Endothelial cell of umbilical vein (primary cell): ENCODE data around the gene PRC1. TPM values are rescaled to one million over a fixed set of nuclear protein-coding genes. Genes with fewer than 3 reads are reported as not detected.
"Not testable (repeated sequence)": the region's sequence is repeated elsewhere in the genome, so short reads cannot be mapped to it uniquely, and the experiment has no call there.

Experiments used
- BruUV-seq: library from RNA; stranded (reverse); fragments of 400-500 nt; replicated peaks from 2 replicates; lab custom pipeline; 2021; lab: Mats Ljungman, UMichigan
- CTCF ChIA-PET: fragments of 300-600, 350-600 bp; sonication (Branson Sonifier 250); formaldehyde crosslinking; loops from one replicate; lab custom pipeline; 2021; ENCODE audit warnings: antibody characterized with exemption, inconsistent platforms; lab: Charles Lee
- POLR2A ChIA-PET: fragments of 300-600, 350-600 bp; sonication (Branson Sonifier 250); formaldehyde crosslinking; loops from one replicate; lab custom pipeline; 2021; ENCODE audit warnings: antibody characterized with exemption, inconsistent platforms; lab: Charles Lee
- DNase-seq: peaks from one replicate; pipeline ENCODE4 v3.0.0-alpha.2; 2011; ENCODE audit warnings: low read depth, low spot score
- FAIRE-seq: peaks from 2 replicates; lab custom pipeline; 2011; peaks lifted over from hg19 to GRCh38; lab: Jason Lieb, UNC
- H2AFZ ChIP-seq: 2 replicates; pipeline ENCODE4 v1.6.0; 2012; ENCODE audit warnings: low read depth, low read length, control low read depth, inconsistent platforms
- H3K27ac ChIP-seq: 2 replicates; pipeline ENCODE4 v1.5.1; 2011; ENCODE audit warnings: low read depth, mild to moderate bottlenecking, control low read depth, low read length, moderate library complexity; ENCODE audit not compliant: insufficient read depth
- H3K27me3 ChIP-seq, 2 experiments: 2 replicates each; pipeline versions ENCODE4 v1.6.0 to v1.6.1; 2011; ENCODE audit warnings: low read length in 2 of 2, mixed read lengths in 1 of 2; ENCODE audit not compliant: control insufficient read depth in 2 of 2, insufficient read depth in 2 of 2
- H3K36me3 ChIP-seq, 2 experiments: 2 replicates in 1 of 2; 3 replicates in 1 of 2; pipeline ENCODE4 v1.5.1; 2011; ENCODE audit warnings: low read length in 2 of 2, mild to moderate bottlenecking in 1 of 2, moderate library complexity in 1 of 2; ENCODE audit not compliant: control insufficient read depth in 2 of 2, insufficient read depth in 2 of 2; ENCODE audit errors: extremely low read depth in 1 of 2
- H3K4me1 ChIP-seq: 3 replicates; pipeline ENCODE4 v1.5.1; 2011; ENCODE audit warnings: mild to moderate bottlenecking, low read length; ENCODE audit not compliant: control insufficient read depth, insufficient read depth; ENCODE audit errors: extremely low read depth
- H3K4me2 ChIP-seq: 2 replicates; pipeline ENCODE4 v1.6.1; 2011; ENCODE audit warnings: low read length, control low read depth, mixed read lengths; ENCODE audit not compliant: insufficient read depth
- H3K4me3 ChIP-seq, 3 experiments: fragments of 200-600 bp in 1 of 3; sonication (generic), shearing (Covaris generic) in 1 of 3; replicated peaks in 1 of 3; 2 replicates each; pipeline ENCODE4 v1.5.1; 2011 to 2016; ENCODE audit warnings: control low read depth in 3 of 3, low read length in 3 of 3, mild to moderate bottlenecking in 2 of 3, inconsistent platforms in 1 of 3, low read depth in 1 of 3, moderate library complexity in 1 of 3; ENCODE audit not compliant: insufficient read depth in 1 of 3
- H3K79me2 ChIP-seq: 2 replicates; pipeline ENCODE4 v1.6.0; 2012; ENCODE audit warnings: low read length, inconsistent platforms; ENCODE audit not compliant: control insufficient read depth, insufficient read depth
- H3K9ac ChIP-seq: replicated peaks from 2 replicates; pipeline ENCODE3; 2011; ENCODE audit warnings: low read length, control low read depth; ENCODE audit not compliant: insufficient read depth; ENCODE audit errors: extremely low read depth
- H3K9me1 ChIP-seq: replicated peaks from 3 replicates; pipeline ENCODE4 v1.6.0; 2011; ENCODE audit warnings: mild to moderate bottlenecking, low read length; ENCODE audit not compliant: control insufficient read depth, insufficient read depth; ENCODE audit errors: extremely low read depth
- H3K9me3 ChIP-seq: replicated peaks from 2 replicates; pipeline ENCODE4 v1.5.1; 2012; ENCODE audit warnings: low read length, inconsistent platforms; ENCODE audit not compliant: control insufficient read depth, insufficient read depth
- H4K20me1 ChIP-seq: replicated peaks from 2 replicates; pipeline ENCODE3; 2011; ENCODE audit warnings: mild to moderate bottlenecking, low read length; ENCODE audit not compliant: control insufficient read depth, insufficient read depth; ENCODE audit errors: extremely low read depth
- EZH2 ChIP-seq: IDR thresholded peaks from 2 replicates; pipeline ENCODE4 v1.6.1; 2012; ENCODE audit warnings: borderline replicate concordance, low read depth, mild to moderate bottlenecking, moderate library complexity, low read length, inconsistent platforms; ENCODE audit not compliant: severe bottlenecking
- FOS ChIP-seq: IDR thresholded peaks from 2 replicates; pipeline ENCODE4 v1.6.1; 2011; ENCODE audit warnings: mild to moderate bottlenecking, low read length, moderate library complexity, borderline replicate concordance; ENCODE audit not compliant: insufficient read depth
- GATA2 ChIP-seq: IDR thresholded peaks from 2 replicates; pipeline ENCODE4 v1.7.0; 2011; ENCODE audit warnings: low read depth, mild to moderate bottlenecking, moderate library complexity, mixed read lengths, low read length; ENCODE audit not compliant: insufficient read length, insufficient read depth
- JUN ChIP-seq: IDR thresholded peaks from 2 replicates; pipeline ENCODE4 v1.6.1; 2011; ENCODE audit warnings: borderline replicate concordance, low read depth; ENCODE audit not compliant: insufficient read length, insufficient read depth
- MYC ChIP-seq: IDR thresholded peaks from one replicate; pipeline ENCODE4 v1.6.1; 2011; ENCODE audit warnings: mild to moderate bottlenecking, low read depth, low read length
- POLR2AphosphoS5 ChIP-seq: IDR thresholded peaks from 2 replicates; pipeline ENCODE4 v1.6.1; 2012; ENCODE audit warnings: low read depth, mild to moderate bottlenecking, control low read depth, low read length, moderate library complexity; ENCODE audit not compliant: insufficient read depth
- dilution Hi-C: fragments of 300-500 bp; cut with MboI; formaldehyde crosslinking; loops from one replicate; pipeline ENCODE4 v1.15.0; 2019; ENCODE audit warnings: low sequenced_read_pairs; ENCODE audit not compliant: extremely low pct_ligation_motif_present
- intact Hi-C: fragments of 100-400 bp; cut with micrococcal nuclease; formaldehyde crosslinking; loops from one replicate; pipeline ENCODE4 v1.10.0; 2022
- polyA plus RNA-seq, 4 experiments: library from polyadenylated mRNA; depleted of rRNA in 3 of 4; stranded (reverse) in 3 of 4; unstranded in 1 of 4; fragments of >200 nt; gene quantifications; 2 replicates each; pipeline versions ENCODE4 v1.2.1 to v1.2.3, GENCODE V29; 2011 to 2012; ENCODE audit warnings: missing spikeins in 1 of 4
- total RNA-seq: library from RNA; stranded (reverse); gene quantifications from 2 replicates; pipeline ENCODE4 v1.2.3, GENCODE V29; 2021
- TF ChIP-seq, protein P1 (sequence below): IDR thresholded peaks from 2 replicates; pipeline ENCODE4 v1.6.1; 2011; ENCODE audit not compliant: insufficient read depth, insufficient read length
- TF ChIP-seq, protein P2 (sequence below), 2 donors: IDR thresholded peaks; 1 replicate in 1 of 2; 2 replicates in 1 of 2; pipeline ENCODE4 v1.5.1; 2011; ENCODE audit warnings: low read length in 2 of 2, mild to moderate bottlenecking in 2 of 2, moderate library complexity in 2 of 2, control low read depth in 1 of 2, inconsistent platforms in 1 of 2, low read depth in 1 of 2; ENCODE audit not compliant: insufficient read depth in 1 of 2; ENCODE audit errors: extremely low read depth in 1 of 2

The PRC1 gene
- total and polyA plus RNA-seq, 2 donors (not counting 3 experiments of a cell fraction or from before 2014, with no cell fraction given) = 171 to 280 TPM

DNA sequence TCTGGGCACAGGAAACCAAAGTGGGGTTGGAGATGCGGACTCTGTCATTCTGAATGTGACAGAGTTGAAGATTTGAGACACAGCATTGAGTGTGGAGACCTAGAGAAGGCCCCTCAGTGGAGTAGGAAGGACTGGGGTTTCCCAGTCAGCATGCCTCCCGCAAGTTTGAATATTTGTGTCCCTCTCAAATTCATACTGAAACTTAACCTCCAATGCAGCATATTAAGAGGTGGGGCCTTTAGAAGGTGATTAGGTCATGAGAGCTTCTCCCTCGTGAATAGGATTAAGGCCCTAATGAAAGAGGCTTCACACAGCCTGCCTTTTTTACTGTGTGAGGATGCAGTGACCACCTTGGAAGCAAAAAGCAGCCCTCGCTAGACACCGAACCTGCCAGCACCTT is 70.0 kb downstream of the PRC1 start:
- no peaks in the 10 kb centered on the region for H3K9me1 ChIP-seq
- DNase-seq = no peak
- no peaks in the 10 kb centered on the region for H3K4me1 ChIP-seq
- no peaks in the 10 kb centered on the region for H3K9me3 ChIP-seq
- no peak overlapping the region for H3K9ac ChIP-seq
- ChIA-PET POLR2A (no interaction called here), CTCF (no interaction called here)
- H3K27ac ChIP-seq = no peak overlapping the region
- peaks cover 0 to 11% of the 10 kb centered on the region in 2 experiments for H3K36me3 ChIP-seq
- H3K79me2 ChIP-seq = no peaks in the 10 kb centered on the region
- intact Hi-C loops = no loop called here
- dilution Hi-C loops = no loop called here
- H3K4me3 ChIP-seq = no peak overlapping the region
- H3K4me2 ChIP-seq = no peak overlapping the region
- no peak for FAIRE-seq
- BruUV-seq = no TSS peak
- TF ChIP-seq JUN (no peak), POLR2AphosphoS5 (no peak), EZH2 (no peak), GATA2 (no peak), MYC (no peak), FOS (no peak)
- TF ChIP-seq, protein P1, sequence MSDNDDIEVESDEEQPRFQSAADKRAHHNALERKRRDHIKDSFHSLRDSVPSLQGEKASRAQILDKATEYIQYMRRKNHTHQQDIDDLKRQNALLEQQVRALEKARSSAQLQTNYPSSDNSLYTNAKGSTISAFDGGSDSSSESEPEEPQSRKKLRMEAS = no peak
- TF ChIP-seq, protein P2, sequence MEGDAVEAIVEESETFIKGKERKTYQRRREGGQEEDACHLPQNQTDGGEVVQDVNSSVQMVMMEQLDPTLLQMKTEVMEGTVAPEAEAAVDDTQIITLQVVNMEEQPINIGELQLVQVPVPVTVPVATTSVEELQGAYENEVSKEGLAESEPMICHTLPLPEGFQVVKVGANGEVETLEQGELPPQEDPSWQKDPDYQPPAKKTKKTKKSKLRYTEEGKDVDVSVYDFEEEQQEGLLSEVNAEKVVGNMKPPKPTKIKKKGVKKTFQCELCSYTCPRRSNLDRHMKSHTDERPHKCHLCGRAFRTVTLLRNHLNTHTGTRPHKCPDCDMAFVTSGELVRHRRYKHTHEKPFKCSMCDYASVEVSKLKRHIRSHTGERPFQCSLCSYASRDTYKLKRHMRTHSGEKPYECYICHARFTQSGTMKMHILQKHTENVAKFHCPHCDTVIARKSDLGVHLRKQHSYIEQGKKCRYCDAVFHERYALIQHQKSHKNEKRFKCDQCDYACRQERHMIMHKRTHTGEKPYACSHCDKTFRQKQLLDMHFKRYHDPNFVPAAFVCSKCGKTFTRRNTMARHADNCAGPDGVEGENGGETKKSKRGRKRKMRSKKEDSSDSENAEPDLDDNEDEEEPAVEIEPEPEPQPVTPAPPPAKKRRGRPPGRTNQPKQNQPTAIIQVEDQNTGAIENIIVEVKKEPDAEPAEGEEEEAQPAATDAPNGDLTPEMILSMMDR (IDR thresholded peaks at IDR 0.05; ENCODE audit: extremely low read depth in 1 of 2, insufficient read depth in 1 of 2, low read depth in 1 of 2, low read length in 2 of 2) = no peak
- no peaks in the 10 kb centered on the region for H4K20me1 ChIP-seq
- H2AFZ ChIP-seq = no peak overlapping the region
- H3K27me3 ChIP-seq = no peaks in the 10 kb centered on the region

DNA sequence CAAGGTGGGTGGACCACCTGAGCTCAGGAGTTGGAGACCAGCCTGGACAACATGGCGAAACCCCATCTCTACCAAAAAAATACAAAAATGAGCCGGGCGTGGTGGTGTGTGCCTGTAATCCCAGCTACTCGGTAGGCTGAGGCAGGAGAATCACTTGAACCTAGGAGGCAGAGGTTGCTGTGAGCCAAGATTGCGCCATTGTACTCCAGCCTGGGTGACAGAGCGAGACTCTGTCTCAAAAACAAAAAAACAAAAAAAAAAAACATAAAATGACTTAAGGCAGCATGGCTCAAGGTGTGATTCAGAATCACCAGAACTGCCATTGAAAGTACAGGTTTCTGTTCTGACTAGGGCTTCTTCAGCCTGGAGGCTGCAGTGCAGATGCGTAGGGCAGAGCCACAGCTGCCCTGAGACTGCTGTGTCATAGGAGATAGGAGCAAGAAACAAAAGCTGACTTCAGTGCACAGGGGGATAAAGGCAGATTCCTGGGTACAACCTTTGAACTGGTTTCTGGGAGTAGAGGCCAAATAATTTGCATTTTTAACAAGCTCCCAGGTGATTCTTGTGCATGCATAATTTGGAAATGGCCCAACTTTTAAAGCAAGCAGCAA is 71.5 kb downstream of the PRC1 start:
- dilution Hi-C loops, H3K27me3 ChIP-seq, DNase-seq, H3K9me1 ChIP-seq, H3K4me1 ChIP-seq, H3K9ac ChIP-seq, H3K27ac ChIP-seq, H3K4me3 ChIP-seq, POLR2A ChIA-PET, H2AFZ ChIP-seq, intact Hi-C loops, H3K79me2 ChIP-seq, FAIRE-seq, H4K20me1 ChIP-seq, H3K9me3 ChIP-seq, BruUV-seq, H3K4me2 ChIP-seq: not testable (repeated sequence)
- CTCF ChIA-PET = interaction anchor here (0.6 to 3.8 kb wide), 3 partner anchors 9 to 42 kb away, joined by 3 to 31 read pairs (median 4); partner anchors contain the start of genes HDDC3 and UNC45A
- H3K36me3 ChIP-seq = peaks cover 2 to 22% of the 10 kb centered on the region in 2 experiments
